22Rv1 (cell line): ENCODE results near the gene HS2ST1.

Source experiments
- H3K27ac ChIP-seq: fragments of 450-650 bp; 2 replicates; pipeline ENCODE4 v1.5.1; 2017
- ZFX ChIP-seq: fragments of 450-650 bp; IDR thresholded peaks from 2 replicates; pipeline ENCODE4 v1.6.1; 2017; ENCODE audit warnings: antibody characterized with exemption, borderline replicate concordance
- TF ChIP-seq, protein P1 (sequence below): fragments of 450-650 bp; IDR thresholded peaks from 2 replicates; pipeline ENCODE4 v1.5.1; 2017; ENCODE audit warnings: mild to moderate bottlenecking

Gene HS2ST1

DNA sequence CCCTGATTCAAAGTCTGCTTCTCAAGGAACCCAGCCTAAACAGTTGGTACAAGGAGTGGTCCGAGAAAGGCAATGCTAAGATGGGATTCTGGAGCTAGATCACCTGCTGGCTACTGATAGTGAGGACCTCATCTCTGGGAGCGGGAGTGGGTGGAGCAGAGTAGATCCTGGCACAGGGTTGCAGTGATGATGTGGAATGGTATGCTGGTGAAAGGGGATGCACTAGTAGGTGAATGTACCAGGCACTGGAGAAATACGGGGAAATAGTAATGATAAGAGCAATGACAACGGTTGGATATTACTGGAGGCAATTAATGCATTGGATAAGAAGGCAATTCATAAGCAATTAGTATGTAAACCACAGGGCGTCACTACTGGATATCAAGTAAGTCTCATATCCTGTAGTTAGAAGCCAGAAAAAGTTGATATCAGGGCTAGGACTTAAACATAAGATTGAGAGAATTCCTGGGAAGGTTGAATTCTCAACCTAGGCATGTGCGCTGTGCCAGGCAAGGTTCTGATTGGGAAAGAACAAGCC, 245.0 kb downstream of the HS2ST1 start:
- no peak for TF ChIP-seq ZFX
- TF ChIP-seq, protein P1, sequence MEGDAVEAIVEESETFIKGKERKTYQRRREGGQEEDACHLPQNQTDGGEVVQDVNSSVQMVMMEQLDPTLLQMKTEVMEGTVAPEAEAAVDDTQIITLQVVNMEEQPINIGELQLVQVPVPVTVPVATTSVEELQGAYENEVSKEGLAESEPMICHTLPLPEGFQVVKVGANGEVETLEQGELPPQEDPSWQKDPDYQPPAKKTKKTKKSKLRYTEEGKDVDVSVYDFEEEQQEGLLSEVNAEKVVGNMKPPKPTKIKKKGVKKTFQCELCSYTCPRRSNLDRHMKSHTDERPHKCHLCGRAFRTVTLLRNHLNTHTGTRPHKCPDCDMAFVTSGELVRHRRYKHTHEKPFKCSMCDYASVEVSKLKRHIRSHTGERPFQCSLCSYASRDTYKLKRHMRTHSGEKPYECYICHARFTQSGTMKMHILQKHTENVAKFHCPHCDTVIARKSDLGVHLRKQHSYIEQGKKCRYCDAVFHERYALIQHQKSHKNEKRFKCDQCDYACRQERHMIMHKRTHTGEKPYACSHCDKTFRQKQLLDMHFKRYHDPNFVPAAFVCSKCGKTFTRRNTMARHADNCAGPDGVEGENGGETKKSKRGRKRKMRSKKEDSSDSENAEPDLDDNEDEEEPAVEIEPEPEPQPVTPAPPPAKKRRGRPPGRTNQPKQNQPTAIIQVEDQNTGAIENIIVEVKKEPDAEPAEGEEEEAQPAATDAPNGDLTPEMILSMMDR, result no peak
- no peak overlapping the region for H3K27ac ChIP-seq
